Activated effector memory CD4-positive, alpha-beta T cell treated with anti-CD3 and anti-CD28 coated beads, Interleukin-2, amount 50 U/mL, for 16 hours (primary cell): Measurements from ENCODE around the gene ESPL1.
A peak's percentile ranks its signal among the peaks of the same experiment; 100 is the strongest.
"Not testable (repeated sequence)": the region's sequence is repeated elsewhere in the genome, so short reads cannot be mapped to it uniquely, and the experiment has no call there.

Experiments
- DNase-seq: peaks from one replicate; pipeline ENCODE4 v3.0.0-alpha.2; 2020

The ESPL1 gene

DNA sequence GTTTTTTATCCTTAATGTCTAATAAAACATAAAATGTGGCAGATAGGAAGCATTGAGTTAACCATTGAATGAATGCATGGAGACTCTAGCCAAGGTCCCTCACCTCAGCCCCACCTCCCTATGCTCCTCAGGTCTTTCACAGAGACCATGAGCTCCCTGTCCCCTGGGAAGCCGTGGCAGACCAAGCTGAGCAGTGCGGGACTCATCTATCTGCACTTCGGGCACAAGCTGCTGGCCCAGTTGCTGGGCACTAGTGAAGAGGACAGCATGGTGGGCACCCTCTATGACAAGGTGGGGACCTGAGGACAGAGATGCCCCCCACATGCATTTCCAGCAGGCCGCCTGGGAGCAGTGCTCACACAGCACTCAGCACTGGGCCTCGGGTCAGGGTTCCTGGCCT, 34.8 kb downstream of the ESPL1 start:
- no peak for DNase-seq

DNA sequence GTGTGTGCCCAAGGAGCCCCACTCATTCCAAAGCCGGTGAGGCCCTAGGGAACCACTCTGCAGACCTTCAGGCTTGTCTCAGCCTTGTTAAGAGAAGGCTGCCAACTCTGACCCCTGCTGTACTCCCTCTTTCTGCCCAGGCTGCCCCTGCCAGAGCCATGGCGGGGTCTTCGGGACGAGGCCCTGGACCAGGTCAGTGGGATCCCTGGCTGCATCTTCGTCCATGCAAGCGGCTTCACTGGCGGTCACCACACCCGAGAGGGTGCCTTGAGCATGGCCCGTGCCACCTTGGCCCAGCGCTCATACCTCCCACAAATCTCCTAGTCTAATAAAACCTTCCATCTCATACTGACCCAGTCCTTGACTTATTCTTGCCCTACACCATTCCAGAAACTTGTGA, 38.7 kb downstream of the ESPL1 start:
- no peak for DNase-seq

DNA sequence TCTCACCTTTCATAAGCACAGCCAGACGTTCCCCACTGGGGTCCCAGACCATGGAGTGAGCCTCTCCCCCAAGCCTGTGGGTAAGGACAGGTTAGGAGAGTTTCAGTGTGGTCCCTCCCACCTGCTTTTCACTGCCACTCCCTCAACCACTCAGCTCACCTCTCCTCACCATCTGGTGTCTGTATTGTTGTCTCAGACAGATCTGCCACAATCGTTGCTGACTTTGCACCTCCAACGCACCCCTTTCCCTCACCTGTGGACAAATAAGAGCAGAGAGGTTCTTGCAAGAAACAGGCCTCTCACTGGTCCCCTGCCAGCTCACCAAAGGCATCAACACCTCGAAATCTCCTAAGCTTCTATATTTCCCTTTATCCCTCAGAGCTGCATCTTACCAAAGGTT, 40.2 kb downstream of the ESPL1 start:
- no peak for DNase-seq

DNA sequence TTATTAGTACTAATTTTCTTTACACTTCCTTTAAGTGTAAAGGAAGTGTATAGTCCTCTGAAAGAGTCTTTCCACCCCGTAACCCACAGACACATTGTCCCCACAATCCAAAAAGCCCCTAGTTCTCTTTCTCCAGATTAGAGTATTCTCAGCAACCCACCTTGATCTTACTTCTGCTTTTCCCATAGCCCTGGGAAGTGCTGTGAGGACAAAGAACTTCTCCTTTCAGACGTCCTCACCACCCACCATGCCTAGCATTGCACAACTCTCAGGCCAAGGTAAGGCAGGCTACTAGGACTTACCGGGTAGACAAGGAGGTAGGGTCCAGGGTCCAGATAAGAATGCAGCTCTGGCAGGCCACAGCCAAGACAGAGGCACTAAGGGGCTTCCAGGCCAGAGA, 45.9 kb downstream of the ESPL1 start:
- no peak for DNase-seq

DNA sequence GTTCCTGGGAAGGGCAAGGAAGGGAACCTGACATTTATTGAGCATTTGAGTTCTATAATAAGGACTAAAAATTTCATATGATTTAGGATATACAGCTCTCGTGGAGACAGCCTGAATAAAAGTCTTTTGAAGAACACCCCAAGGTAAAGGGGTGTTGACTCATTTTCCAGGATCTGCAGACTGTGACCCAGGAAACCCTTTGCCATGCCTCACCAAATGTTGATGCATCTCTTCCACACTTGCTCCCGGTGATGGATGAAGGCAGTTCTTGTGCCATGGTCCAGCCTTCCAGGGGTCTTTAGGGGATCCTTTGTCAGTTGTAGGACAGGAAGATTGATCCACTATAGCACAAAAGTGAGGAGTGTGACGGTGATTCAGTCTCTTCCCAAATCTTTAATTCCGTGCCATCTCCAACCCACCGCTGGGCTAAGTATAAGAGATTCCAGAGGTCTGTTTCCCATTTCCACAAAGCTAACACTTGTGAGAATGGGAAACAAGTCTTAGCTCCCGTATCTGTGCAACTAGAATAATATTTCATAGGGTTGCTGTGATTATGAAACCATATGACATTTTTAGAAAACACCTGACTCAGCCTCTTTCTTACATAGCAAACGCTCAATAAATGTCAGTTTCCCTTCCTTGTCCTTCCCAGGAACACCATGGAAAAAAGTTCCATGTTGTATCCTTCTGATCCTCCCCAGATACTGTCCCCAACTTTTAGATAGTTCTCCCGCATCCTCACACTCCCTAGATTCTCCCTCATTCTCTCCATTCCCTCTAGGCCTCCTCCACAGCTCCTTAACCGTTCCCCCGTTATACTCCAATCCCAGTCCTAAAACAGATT, 52.5 kb downstream of the ESPL1 start:
- DNase-seq = no peak

DNA sequence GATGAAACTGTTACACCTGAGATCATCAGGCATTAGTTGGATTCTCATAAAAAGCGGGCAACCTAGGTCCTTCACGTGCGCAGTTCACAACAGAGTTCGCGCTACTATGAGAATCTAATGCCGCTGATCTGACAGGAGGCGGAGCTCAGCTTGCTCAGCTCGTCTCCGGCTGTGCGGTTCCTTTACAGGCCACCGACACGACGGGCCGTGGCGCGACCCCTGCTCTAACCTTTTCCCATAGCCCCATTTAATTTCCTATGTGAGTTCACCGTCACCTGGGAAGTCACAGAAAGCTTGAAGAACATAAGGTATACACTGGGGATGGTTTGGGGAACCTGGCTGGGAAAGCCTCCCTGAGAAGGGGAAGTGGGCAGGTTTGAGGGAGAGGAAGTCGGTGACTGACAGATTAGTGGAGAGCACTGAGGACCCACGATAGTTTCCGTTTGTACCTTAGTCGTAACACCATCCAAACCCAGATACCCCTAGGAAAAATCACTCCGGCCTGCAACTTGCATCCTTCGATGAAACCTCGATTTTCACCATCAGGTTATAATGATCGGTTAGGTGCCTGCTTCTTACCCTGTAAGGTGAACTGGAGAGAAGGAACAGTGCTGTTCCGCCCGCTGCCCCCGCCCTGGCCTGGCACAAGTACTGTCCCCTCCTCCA, 56.1 kb downstream of the ESPL1 start:
- peak; percentile 85 for DNase-seq

DNA sequence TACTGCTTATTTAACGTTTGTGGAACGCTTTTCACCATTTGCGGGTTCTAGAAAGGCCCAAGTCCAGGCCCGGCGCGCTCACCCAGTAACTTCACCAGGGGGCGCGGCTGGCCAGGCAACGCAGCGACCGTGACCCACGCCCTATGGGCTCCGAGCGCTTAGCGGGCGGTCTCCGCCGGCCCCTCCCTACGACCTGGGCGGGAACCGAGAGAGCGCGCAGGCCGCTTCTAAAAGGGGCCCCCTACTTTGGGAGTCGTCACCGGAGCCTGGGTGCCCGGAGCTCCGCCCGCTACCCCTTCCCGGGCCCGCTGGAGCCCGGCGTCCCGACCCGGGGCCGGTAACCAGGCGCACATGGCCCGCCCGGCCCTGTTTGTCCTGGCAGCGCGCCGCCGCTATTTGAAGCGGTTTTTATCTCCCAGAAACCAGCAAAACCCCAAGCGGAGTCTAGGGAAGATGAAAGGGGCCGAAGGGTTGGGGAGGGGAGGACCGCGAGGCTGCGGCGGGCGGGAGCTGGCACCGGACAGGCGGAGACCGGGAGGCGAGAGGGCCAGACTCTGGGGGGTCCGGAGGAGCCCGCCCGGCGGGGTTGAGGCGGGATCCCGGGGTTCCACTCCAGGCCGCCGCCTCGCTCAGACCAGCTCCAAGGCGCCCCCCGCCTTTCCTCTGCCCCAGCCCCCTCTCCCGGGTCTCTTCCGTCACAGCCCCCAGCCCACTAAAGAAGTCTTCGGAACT, 56.8 kb downstream of the ESPL1 start:
- peak; percentile 95 for DNase-seq

DNA sequence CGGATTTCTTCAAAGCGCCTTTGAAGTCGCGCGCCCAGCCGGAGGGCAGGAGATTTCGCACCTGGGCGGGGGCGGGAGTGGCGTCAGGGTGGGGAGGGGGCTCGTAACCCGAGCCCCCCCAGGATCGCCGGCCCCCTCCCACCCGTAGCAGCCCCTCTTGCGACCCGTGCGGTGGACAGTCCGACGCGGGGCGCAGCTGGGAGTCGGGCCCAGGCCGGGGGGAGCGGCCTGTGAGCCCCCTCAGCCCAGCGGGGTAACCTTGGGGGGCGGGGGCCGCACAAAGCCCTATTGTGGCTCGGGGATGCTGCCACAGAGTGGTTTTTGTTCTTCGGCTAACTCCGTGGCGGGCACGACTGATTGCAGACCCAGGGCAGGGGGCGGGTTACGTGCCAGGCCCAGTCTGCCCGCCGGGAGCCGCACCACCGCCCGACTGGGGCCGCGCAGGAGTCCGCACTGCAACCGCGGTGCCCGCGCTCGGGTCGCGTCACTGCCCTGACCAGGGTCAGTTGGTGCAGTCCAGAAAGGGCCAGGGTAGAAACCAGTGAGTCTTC, 57.5 kb downstream of the ESPL1 start:
- DNase-seq = peak; percentile 68

DNA sequence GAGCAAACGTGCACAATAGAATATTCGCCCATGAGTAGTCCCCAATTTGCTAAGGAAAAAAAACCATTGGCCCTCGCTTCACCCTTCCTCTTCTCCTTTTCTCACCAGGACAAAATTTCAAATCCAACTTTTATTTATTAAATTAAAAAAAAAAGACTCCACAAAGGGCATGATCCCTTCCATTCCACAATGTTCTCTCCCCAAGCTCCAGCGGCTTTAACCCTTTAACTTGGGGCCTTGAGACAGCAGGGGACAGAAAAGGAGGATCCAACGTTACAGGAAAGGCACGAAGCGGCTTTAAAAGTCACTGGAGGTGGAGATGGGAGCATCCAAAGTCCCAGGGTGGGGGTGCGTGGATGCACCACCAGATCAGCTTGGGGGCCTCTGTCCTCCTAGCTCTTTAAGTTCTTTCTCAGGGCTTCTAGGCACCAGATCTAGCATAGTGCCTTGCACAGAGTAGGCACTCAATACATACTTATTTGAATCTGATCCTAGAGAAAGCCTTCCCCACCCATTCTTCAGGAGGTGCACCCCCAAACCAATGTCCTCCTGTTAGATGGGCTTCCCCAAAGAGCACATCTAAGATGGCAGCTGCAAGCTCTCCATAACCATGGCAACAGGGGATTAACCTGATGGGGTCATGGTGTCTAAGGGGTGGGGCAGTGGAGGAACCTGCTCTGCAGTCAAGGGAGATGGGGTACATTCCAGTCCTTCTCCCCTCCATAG, 58.5 kb downstream of the ESPL1 start:
- no peak for DNase-seq

DNA sequence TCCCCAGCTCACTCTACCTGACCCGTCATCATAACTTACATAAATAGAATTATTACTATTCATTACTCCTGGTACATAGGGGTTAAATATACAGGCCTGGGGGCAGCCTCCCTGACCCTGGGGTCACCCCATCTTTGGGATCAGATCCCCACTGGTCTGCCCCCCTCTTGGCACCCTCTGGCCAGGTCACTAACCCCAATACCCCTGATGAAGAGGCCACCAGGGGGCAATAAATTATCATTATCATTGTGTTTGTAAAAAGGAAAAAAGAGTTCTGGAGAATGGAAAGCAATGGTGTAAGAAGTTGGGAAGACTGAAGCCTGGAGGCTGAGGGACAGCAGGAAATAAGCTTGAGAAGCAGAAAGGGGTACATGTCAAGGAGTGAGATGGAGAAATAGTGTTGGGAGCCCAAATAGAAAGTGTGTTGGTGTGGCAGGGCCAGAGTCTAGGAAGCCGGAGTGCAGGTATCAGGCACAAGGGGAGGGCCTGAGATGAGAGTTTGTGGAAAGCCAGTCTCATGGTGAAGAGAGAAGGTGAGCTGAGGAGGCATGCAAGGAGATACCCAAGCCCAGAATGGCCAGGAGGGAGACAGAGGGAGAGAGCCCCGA, 59.4 kb downstream of the ESPL1 start:
- DNase-seq = no peak

DNA sequence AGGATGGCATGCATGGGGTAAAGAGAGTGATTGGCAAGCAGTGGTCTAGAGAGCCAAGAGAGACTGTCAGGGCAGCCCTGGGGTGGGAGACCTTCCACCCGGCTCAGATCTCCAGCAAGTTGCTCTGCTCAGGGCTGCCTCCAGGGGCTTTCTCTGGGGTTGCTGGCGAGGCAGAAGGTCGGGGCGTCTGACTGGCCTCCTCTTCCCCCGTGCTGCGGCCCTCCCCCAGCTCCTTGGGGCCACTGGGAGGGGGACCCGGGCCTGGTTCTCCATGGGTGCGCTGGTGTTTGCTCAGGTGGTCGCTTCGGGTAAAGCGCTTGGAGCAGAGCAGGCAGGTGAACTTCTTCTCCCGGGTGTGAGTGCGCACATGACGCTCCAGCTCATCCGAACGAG, 59.9 kb downstream of the ESPL1 start:
- no peak for DNase-seq

DNA sequence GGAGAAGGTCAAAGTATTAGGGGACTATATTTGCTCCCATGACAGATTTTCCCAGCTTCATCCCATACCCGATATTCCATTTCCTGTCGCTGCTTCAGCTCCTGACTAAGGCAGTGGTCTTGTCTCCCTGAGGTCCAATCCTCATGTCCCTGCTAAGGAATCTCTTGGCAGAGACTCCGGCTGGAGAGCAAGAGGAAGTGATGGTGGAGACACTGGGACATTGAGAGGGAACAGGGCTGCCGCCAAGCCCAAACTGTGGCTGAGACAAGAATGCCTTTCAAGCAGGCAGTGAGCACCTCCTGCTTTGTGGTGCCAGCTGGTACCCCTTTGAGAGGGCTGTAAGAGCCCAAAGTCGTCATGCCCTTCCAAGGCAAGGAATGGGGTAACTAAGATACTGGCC, 62.6 kb downstream of the ESPL1 start:
- no peak for DNase-seq

DNA sequence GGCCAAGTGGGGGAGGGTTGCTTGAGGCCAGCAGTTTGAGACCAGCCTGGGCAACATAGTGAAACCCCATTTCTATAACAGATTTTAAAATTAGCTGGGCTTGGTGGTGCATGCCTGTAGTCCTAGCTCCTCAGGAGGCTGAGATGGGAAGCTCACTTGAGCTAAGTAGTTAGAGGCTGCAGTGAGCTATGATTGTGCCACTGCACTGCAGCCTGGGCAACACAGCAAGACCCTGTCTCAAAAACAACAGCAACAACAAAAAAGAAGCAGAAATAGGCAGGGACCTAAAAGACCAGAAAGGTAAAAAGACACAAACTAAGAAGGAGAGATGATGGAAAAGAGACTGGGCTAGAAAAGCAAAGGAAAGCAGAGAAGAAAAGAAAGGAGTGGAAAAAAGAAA, 64.2 kb downstream of the ESPL1 start:
- not testable (repeated sequence) for DNase-seq

DNA sequence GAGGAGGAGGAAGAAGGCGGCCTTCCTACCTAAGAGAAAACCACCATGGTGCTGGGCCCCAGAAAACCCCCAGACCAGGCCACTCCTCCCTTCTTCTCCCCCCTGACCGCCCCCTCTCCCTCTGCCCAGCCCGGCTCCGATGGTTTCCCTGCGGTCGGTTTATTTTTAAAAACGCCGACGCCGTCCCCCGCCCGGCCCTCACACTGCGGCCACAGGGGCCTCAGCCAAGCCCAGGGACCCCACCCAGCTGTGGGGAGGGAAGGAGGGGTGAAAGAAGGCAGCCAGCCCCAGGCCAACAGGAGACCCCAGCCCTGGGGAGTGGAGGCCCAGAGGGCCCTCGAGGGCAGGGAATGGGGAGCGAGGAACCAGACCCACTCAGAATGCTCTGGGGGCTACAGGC, 64.6 kb downstream of the ESPL1 start:
- no peak for DNase-seq

DNA sequence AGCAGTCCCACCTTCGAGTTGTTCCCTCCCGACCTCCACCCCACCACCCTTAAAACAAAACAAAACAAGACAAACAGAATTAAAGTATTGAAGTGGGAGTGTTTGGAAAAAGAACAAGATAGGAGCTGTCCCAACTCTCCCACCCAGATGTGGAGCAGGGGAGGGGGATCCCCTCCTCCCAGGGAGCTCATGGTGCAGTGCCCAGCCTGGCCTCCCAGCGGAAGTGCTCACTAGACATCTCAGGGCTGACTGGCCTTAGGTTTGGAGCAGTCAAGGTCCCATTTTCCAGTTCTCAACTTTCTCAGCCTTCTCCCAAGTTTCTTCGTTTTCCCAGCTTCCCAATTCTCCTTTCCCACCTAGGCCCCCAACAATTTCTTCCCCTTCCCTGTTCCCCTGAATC, 65.2 kb downstream of the ESPL1 start:
- no peak for DNase-seq

DNA sequence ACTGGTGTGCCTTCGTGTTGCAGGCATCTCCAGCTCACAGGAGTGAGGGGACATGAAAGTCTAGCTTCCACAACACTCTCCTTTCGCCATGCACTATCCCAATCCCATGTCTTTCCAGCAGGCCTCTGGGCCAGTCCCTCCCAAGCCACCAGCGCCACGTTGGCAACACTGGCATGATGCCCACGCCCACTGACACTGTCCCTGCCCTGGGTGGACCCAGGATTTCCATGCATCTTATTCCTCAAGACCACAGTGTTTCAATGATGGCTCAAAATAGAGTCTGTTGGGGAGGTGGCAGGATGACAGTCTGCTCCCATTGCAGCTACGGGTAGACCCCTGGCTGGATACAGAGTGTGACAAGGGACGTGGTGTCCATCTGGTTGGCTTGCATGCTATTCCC, 65.7 kb downstream of the ESPL1 start:
- DNase-seq = no peak

DNA sequence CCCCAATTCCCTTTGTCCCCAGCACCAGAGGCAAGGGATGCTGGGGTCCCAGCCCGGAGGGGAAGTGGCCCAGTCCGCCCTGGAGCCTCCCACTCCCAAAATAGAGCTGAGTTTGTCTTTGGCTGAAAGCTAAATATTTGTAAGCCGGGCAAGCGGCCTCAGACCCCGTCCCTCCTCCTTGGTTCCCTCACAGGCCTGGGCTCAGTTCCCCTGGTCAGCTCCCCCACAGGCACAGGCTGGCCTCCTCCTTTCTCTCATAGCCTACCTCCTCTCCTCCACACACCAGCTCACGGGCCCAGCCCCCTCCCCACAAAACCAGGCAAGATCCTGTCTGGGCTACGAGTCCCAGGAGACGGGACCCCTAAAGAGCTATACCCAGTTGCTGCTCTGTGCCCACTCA, 66.7 kb downstream of the ESPL1 start:
- no peak for DNase-seq

DNA sequence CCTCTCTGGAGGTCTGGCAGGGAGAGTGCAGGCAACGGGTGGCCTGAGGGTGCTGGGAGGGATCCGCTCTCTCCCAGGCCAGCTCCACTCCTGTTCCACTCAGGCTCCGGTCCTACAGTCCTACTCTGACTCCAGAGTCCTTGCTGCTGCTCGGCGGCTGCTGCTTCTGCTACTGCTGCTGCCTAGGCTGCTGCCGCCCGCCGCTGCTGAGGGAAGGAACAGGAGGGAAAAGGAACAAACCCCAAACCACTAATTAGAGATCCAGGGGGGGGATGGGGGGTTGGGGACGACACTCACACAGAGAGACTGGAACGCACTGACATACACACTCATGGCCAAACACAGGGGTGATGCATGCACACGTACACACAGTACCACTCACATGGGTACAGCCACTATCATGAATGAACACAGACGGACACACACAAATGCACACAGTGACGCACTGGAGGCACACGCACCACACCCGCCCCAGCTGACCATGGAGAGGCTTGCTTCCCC, 68.1 kb downstream of the ESPL1 start, which contains the start of gene SP7:
Gene SP7, minus strand, starts transcription at position 174 of the 501 bp plus-strand sequence. CDS start 708 bp downstream, outside the sequence.
- no peak for DNase-seq

DNA sequence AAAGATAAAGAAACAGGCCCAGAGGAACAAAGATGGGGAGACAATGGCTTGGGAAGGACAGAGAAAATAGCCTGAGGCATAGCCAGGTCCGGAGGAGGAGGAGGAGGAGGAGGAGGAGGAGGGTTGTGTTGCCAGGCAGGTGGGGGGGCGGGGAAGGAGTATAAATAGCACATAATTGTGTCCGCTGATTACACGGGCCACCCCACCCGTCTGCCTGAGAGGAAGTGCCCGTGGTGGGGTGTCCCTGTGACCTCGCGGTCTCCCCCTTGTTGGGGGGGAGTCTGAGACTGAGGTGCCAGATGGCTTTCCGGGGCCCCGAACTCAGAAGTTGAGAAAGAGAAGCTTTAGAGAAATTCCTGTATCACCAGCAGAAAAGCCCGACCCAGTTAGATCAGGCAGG, 69.9 kb downstream of the ESPL1 start:
- no peak for DNase-seq

DNA sequence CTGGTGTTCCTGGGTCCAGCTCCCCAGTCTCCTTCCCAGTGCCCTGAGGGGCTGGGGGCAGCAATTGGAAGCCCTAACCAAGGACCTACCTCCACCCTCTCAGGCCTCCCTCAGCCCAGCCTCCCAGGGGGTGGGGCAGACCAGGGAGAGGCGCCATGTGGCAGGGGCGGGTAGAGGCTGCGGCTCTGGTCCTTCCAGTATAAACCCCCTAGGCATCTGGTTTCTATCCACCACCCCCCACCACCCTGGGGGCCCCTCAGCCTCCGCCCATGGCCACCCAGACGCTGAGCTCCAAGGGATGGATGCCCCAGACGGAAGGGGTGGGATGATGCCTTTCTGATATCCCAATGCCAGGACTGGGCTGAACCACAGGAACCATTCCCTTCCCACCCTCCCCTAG, 70.8 kb downstream of the ESPL1 start:
- DNase-seq = no peak

DNA sequence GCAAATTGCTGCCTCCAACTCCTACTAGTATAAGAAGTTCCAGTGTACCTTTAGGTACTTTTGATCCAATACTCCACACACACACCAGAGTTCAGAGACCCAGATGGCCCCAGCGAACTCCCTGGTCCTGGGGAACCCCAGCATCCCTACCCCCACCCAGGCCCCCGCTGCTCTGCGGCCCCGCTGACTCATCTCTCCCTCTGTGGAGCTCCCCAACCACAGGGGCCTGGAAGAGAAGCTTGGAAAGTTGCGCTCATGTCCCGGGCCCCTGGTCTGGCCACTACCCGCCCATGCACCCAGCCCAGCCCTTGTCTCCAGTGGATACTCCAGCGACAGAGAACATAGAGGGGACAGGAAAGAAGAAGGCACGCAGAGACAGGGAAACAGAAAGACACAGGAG, 72.3 kb downstream of the ESPL1 start:
- DNase-seq = no peak
